GM20000 (cell line): ENCODE results near the gene HECTD4.

Experiments used
- DNase-seq: peaks from one replicate; pipeline ENCODE4 v3.0.0; 2012; ENCODE audit warnings: low spot score
- TF ChIP-seq, protein P1 (sequence below): IDR thresholded peaks from 2 replicates; pipeline ENCODE4 v1.5.1; 2012; ENCODE audit warnings: mild to moderate bottlenecking, control low read depth; ENCODE audit errors: extremely low read depth, missing control alignments

HECTD4 gene

DNA sequence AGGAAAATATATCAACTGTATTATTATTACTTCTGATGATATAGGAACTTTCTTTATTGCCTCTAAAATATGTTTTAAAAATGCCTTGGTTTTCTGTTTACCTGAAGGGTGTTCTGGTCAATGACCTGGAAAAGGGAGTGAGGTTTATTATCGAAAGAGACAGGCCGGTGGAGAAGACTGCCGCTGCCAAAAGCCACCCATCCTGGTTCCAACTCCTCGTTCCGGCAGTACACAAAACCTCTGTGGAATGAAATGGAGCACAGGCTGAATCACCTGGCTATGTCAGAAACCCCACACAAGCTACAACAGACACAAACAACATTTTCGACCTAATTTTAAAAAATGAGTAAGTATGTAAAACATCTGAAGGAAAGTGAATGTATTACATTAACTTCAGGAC lies 73.6 kb downstream of the HECTD4 start:
- no peak for DNase-seq
- TF ChIP-seq, protein P1, sequence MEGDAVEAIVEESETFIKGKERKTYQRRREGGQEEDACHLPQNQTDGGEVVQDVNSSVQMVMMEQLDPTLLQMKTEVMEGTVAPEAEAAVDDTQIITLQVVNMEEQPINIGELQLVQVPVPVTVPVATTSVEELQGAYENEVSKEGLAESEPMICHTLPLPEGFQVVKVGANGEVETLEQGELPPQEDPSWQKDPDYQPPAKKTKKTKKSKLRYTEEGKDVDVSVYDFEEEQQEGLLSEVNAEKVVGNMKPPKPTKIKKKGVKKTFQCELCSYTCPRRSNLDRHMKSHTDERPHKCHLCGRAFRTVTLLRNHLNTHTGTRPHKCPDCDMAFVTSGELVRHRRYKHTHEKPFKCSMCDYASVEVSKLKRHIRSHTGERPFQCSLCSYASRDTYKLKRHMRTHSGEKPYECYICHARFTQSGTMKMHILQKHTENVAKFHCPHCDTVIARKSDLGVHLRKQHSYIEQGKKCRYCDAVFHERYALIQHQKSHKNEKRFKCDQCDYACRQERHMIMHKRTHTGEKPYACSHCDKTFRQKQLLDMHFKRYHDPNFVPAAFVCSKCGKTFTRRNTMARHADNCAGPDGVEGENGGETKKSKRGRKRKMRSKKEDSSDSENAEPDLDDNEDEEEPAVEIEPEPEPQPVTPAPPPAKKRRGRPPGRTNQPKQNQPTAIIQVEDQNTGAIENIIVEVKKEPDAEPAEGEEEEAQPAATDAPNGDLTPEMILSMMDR: no peak

DNA sequence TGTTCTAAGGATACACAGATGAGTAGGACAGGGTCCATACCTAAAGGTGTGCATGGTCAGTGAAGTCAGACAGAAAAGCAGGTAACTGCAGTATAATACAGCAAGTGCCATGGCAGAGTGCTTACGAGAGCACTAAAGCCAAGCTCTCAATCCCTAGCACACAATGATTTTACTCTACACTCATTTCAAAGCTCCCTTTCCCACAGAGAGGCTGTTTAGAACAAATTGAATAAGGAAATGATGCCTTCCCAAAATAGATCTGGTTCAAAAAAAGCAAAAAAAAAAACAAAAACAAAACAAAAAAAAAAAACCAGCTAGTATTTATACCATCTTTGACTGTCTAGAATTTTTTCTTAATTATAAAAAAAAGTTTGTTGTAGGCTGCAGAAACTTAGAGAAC lies 74.1 kb downstream of the HECTD4 start:
- no peak for DNase-seq
- TF ChIP-seq, protein P1: no peak

DNA sequence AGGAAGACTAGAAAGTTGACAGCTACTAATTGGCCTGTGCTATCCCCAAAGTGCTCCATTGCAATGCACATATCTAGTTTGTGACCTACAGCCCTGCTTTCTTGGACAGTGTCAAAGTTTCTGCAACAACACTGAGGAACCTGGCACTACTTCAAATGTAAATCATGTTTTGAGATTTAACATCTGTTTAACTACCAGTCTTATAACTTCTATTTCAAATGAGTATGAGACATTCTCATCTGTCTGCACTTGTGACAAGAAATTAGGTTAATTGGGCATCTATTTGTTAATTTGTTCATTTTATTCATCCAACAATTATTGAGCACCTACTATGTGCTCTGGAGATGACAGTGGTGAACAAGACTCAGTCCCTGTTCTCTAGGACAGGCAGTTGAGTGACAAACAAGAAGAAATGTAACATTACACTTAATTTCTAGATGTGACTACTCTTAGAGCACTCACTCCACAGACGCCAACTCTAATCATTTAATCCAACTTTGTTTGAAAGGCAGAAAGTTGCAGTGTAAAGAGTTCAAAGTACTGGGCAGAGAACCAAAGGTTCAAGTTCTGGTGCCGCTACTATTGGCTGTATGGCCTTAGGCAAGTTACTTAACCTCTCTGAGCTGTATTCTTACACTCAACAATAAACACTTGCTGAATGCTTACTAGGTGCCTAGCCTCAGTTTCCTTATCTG lies 74.8 kb downstream of the HECTD4 start:
- DNase-seq: no peak
- TF ChIP-seq, protein P1: no peak

DNA sequence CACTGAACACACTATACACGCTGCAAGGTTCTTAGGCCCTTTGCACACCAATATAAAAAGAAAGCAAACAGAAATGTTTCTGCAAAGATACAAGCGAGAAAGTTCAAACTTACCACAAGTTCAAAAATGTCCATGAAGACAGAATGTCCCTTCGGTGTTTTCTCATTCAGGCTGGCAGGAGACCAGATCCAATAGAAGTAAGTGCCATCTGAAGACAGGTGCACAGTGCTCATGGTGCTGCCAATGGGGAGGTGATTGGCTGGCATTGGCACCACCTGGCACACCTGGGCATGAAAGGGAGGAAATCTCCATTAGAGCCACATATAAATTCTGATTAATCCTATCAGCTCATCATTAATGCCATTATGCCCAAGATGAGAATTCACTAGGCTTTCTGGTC lies 76.3 kb downstream of the HECTD4 start:
- DNase-seq: no peak

DNA sequence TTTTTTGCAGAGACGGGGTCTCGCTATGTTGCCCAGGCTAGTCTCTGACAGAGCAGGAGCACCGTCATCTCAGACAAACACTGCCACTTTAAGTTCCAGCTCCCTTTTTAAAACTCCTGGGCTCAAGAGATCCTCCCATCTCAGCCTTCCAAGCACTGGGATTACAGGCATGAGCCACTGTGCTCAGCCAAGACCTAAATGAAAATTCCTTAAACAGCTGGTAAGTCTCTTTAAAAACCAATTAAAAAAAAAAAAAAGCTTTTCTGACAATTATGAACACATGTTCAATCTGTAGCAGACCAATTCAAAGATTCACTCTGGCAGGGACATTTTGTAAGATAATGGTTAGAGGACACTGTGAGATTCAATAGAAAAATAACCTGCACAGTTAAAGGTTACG lies 77.8 kb downstream of the HECTD4 start:
- no peak for DNase-seq
- TF ChIP-seq, protein P1: no peak

More for the DNA sequence above, 76.3 kb downstream of the HECTD4 start:
- TF ChIP-seq, protein P1: no peak

DNA sequence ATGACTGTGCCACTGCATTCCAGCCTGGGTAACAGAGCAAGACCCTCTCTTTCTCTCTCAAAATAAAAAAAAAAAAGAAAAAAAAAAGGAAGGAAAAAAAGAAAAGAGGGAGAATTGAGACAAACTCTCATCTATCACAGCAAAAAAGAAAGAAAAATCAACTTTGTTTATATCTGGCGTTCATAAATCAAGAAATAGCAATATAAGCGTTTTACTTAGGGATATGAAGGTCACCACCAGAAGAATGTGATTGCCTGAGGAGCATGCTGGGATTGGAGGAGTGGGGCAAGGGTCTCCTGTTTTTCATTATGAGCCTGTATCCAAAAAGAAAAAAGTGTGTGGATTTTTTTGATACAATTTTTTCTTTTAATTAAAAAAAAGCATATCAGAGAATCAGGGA lies 78.4 kb downstream of the HECTD4 start:
- TF ChIP-seq, protein P1: no peak
- no peak for DNase-seq

DNA sequence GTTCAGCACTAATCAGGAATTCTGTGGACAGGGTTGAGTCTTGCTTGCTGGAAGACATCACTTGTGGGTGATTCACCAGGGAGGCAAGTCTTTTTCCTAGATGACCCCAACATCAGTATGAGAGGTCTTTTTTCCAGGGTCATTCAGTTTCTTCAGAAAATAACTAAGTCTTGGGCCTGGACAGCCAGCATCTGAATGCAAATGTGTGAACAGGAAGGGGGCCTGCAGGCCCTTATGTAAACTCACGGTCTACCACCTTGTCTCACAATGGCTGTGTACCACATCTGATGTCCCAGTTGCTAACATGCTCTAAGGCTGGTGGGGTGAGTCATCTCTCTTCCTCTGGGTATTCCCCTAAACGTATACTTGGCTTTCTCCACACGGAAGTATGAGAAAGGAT lies 79.2 kb downstream of the HECTD4 start:
- DNase-seq: peak; percentile 79
- TF ChIP-seq, protein P1: no peak
